HepG2 (cell line): ENCODE measurements around the gene THAP3. TPM values are rescaled to one million over a fixed set of nuclear protein-coding genes. Genes with fewer than 3 reads are reported as not detected.

ENCODE experiments used
- ATAC-seq: fragments of 200-7000 bp; cut with Tn5 transposase; 3 replicates; pipeline ENCODE4 v1.9.1; 2020; ENCODE audit warnings: mild to moderate bottlenecking, moderate library complexity
- BruUV-seq: library from RNA; stranded (reverse); fragments of 400-500 nt; replicated peaks from 2 replicates; lab custom pipeline; 2021; lab: Mats Ljungman, UMichigan
- CTCF ChIA-PET: fragments of 300-600 bp; formaldehyde crosslinking; extraction: SDS; loops from one replicate; lab custom pipeline; 2021; ENCODE audit warnings: low total read pairs, inconsistent platforms, low intra/inter-chr PET ratio; lab: Yijun Ruan, JAX
- POLR2A ChIA-PET: fragments of 350-600 bp; sonication (Branson Sonifier 250); formaldehyde crosslinking; loops from one replicate; lab custom pipeline; 2020; ENCODE audit warnings: antibody characterized with exemption, inconsistent platforms; lab: Yijun Ruan, JAX
- DNase-seq: peaks from one replicate; pipeline ENCODE4 v3.0.0-alpha.2; 2015; ENCODE audit warnings: low spot score
- FAIRE-seq: peaks from 3 replicates; lab custom pipeline; 2011; peaks lifted over from hg19 to GRCh38; lab: Jason Lieb, UNC
- H2AFZ ChIP-seq: one replicate; pipeline ENCODE4 v1.6.1; 2011; ENCODE audit warnings: low read length, inconsistent platforms
- H3K27ac ChIP-seq: fragments of 300-600 bp; 3 replicates; pipeline ENCODE4 v1.8.0; 2011; ENCODE audit warnings: mixed run types, mild to moderate bottlenecking, mixed read lengths, low read length, inconsistent platforms; ENCODE audit not compliant: insufficient read depth; ENCODE audit errors: extremely low read length
- H3K27me3 ChIP-seq, 2 experiments: fragments of 200-600 bp in 1 of 2; 2 replicates in 1 of 2; 3 replicates in 1 of 2; pipeline versions ENCODE4 v1.6.0 to v1.8.0; 2011; ENCODE audit warnings: low read length in 2 of 2, mild to moderate bottlenecking in 2 of 2, moderate library complexity in 2 of 2, inconsistent platforms in 1 of 2; ENCODE audit not compliant: insufficient read depth in 2 of 2, control insufficient read depth in 1 of 2
- H3K36me3 ChIP-seq, 2 experiments: fragments of 200-600 bp in 1 of 2; replicated peaks in 1 of 2; 2 replicates in 1 of 2; 3 replicates in 1 of 2; pipeline versions ENCODE4 v1.5.1 to v1.8.0; 2011; ENCODE audit warnings: low read length in 2 of 2, inconsistent platforms in 1 of 2; ENCODE audit not compliant: insufficient read depth in 2 of 2, control insufficient read depth in 1 of 2
- H3K4me1 ChIP-seq: 2 replicates; pipeline ENCODE4 v1.5.1; 2012; ENCODE audit warnings: low read length, inconsistent platforms; ENCODE audit not compliant: insufficient read depth
- H3K4me2 ChIP-seq: 2 replicates; pipeline ENCODE4 v1.6.0; 2011; ENCODE audit warnings: low read depth, low read length, inconsistent platforms
- H3K4me3 ChIP-seq, 3 experiments: fragments of 200-600 bp in 1 of 3; sonication (generic), shearing (Covaris generic) in 1 of 3; replicated peaks in 1 of 3; 2 replicates each; pipeline ENCODE4 v1.5.1; 2011 to 2016; ENCODE audit warnings: low read length in 3 of 3, inconsistent platforms in 2 of 3, low read depth in 2 of 3, mild to moderate bottlenecking in 2 of 3, control low read depth in 1 of 3, mixed read lengths in 1 of 3; ENCODE audit not compliant: insufficient read depth in 1 of 3
- H3K79me2 ChIP-seq: one replicate; pipeline ENCODE4 v1.6.1; 2011; ENCODE audit warnings: low read length, inconsistent platforms; ENCODE audit not compliant: insufficient read depth
- H3K9ac ChIP-seq: 2 replicates; pipeline ENCODE4 v1.6.0; 2011; ENCODE audit warnings: mild to moderate bottlenecking, low read depth, low read length, inconsistent platforms; ENCODE audit not compliant: insufficient read depth
- H3K9me3 ChIP-seq: 2 replicates; pipeline ENCODE4 v1.5.1; 2012; ENCODE audit warnings: mild to moderate bottlenecking, low read length
- H4K20me1 ChIP-seq: 2 replicates; pipeline ENCODE4 v1.6.0; 2011; ENCODE audit warnings: inconsistent platforms, mild to moderate bottlenecking, low read length, moderate library complexity; ENCODE audit not compliant: insufficient read depth
- CAMTA2 ChIP-seq: sonication (generic); formaldehyde crosslinking; IDR thresholded peaks from 2 replicates; pipeline ENCODE4 v1.4.0; 2020; ENCODE audit warnings: mild to moderate bottlenecking, missing genetic modification reagents, borderline replicate concordance
- HCFC1 ChIP-seq: fragments of 150-350 bp; IDR thresholded peaks from 2 replicates; pipeline ENCODE4 v1.6.1; 2014; ENCODE audit warnings: low read depth, low read length
- HDAC1 ChIP-seq: sonication (generic); formaldehyde crosslinking; IDR thresholded peaks from 2 replicates; pipeline ENCODE4 v1.5.1; 2020; ENCODE audit warnings: mild to moderate bottlenecking, missing genetic modification reagents
- HNRNPL ChIP-seq: fragments of 200-400 bp; formaldehyde crosslinking; IDR thresholded peaks from 2 replicates; pipeline ENCODE4 v1.6.1; 2017; ENCODE audit warnings: mild to moderate bottlenecking, low read depth, low read length
- HNRNPLL ChIP-seq: fragments of 200-400 bp; formaldehyde crosslinking; IDR thresholded peaks from 2 replicates; pipeline ENCODE4 v1.6.1; 2017; ENCODE audit warnings: mild to moderate bottlenecking, low read depth, low read length; ENCODE audit not compliant: poor library complexity, severe bottlenecking
- IRX3 ChIP-seq: sonication (generic); formaldehyde crosslinking; IDR thresholded peaks from 2 replicates; pipeline ENCODE4 v1.8.1; 2023; ENCODE audit warnings: mild to moderate bottlenecking, low read depth, missing genetic modification reagents, borderline replicate concordance
- NFIB ChIP-seq: sonication (generic); formaldehyde crosslinking; IDR thresholded peaks from 2 replicates; pipeline ENCODE4 v1.9.0; 2021; ENCODE audit warnings: missing genetic modification reagents, mild to moderate bottlenecking, borderline replicate concordance
- NFKB2 ChIP-seq: sonication (generic); formaldehyde crosslinking; IDR thresholded peaks from 2 replicates; pipeline ENCODE4 v1.4.0; 2020; ENCODE audit warnings: missing genetic modification reagents, borderline replicate concordance
- NFYC ChIP-seq: IDR thresholded peaks from 2 replicates; pipeline ENCODE4 v1.6.1; 2016; ENCODE audit warnings: missing genetic modification reagents, missing compliant biosample characterization
- PHF8 ChIP-seq: sonication (generic); formaldehyde crosslinking; IDR thresholded peaks from 2 replicates; pipeline ENCODE4 v1.5.0; 2020; ENCODE audit warnings: missing genetic modification reagents
- RFX1 ChIP-seq: fragments of 450-650 bp; IDR thresholded peaks from 2 replicates; pipeline ENCODE4 v1.6.1; 2017
- RFX3 ChIP-seq: IDR thresholded peaks from 2 replicates; pipeline ENCODE4 v1.6.1; 2016; ENCODE audit warnings: missing biosample characterization, missing genetic modification reagents
- SAFB2 ChIP-seq: sonication (generic); formaldehyde crosslinking; IDR thresholded peaks from 2 replicates; pipeline ENCODE4 v1.5.1; 2020; ENCODE audit warnings: missing genetic modification reagents, low read depth, mild to moderate bottlenecking, borderline replicate concordance
- SCMH1 ChIP-seq: sonication (generic); formaldehyde crosslinking; IDR thresholded peaks from 2 replicates; pipeline ENCODE4 v1.9.0; 2021; ENCODE audit warnings: missing genetic modification reagents, mild to moderate bottlenecking, borderline replicate concordance
- SOX13 ChIP-seq, 3 experiments: fragments of 450-650 bp in 1 of 3; sonication (generic) in 1 of 3; formaldehyde crosslinking in 1 of 3; IDR thresholded peaks in 2 of 3; conservative IDR thresholded peaks in 1 of 3; 2 replicates each; pipeline versions ENCODE4 v1.5.0 to v1.6.1; 2016 to 2020; ENCODE audit warnings: antibody characterized with exemption in 1 of 3, mild to moderate bottlenecking in 1 of 3, missing compliant biosample characterization in 1 of 3, missing genetic modification reagents in 1 of 3, moderate library complexity in 1 of 3
- SYNCRIP ChIP-seq: fragments of 200-400 bp; formaldehyde crosslinking; IDR thresholded peaks from 2 replicates; pipeline ENCODE4 v1.6.1; 2018; ENCODE audit warnings: mild to moderate bottlenecking, low read depth, low read length; ENCODE audit not compliant: insufficient read depth
- TAF15 ChIP-seq: fragments of 200-400 bp; formaldehyde crosslinking; IDR thresholded peaks from one replicate; pipeline ENCODE4 v1.6.1; 2018; ENCODE audit warnings: mild to moderate bottlenecking, low read depth, low read length; ENCODE audit not compliant: poor library complexity, severe bottlenecking
- ZC3H13 ChIP-seq: sonication (generic); formaldehyde crosslinking; IDR thresholded peaks from 2 replicates; pipeline ENCODE4 v1.8.1; 2023; ENCODE audit warnings: mild to moderate bottlenecking, missing genetic modification reagents, moderate library complexity
- ZFP90 ChIP-seq: sonication (generic); formaldehyde crosslinking; IDR thresholded peaks from 2 replicates; pipeline ENCODE4 v1.8.0; 2022; ENCODE audit warnings: missing genetic modification reagents, mild to moderate bottlenecking, inconsistent platforms, borderline replicate concordance
- ZMYM4 ChIP-seq: sonication (generic); formaldehyde crosslinking; IDR thresholded peaks from 2 replicates; pipeline ENCODE4 v1.8.1; 2023; ENCODE audit warnings: mild to moderate bottlenecking, missing genetic modification reagents
- WGBS: methylation state at CpG from one replicate; pipeline ENCODE4 v1.1.6; 2017; ENCODE audit warnings: low lambda C conversion rate; 5-methylcytosine and 5-hydroxymethylcytosine counted together
- in situ Hi-C: cut with HindIII; loops from 2 replicates; pipeline ENCODE4 v1.10.0; 2017; ENCODE audit warnings: low pct_unique_long_range_greater_than_20kb; ENCODE audit not compliant: extremely low pct_ligation_motif_present
- intact Hi-C: fragments of 100-400 bp; cut with micrococcal nuclease; formaldehyde crosslinking; loops from one replicate; pipeline ENCODE4 v1.10.0; 2022; ENCODE audit not compliant: unreplicated experiment
- polyA plus RNA-seq, 8 experiments: library from polyadenylated mRNA; depleted of rRNA in 3 of 8; stranded (reverse) in 7 of 8; unstranded in 1 of 8; fragments of >200 nt; fragmentation: Illumina TruSeq in 4 of 8; extraction: Trizol in 4 of 8; gene quantifications; 2 replicates each; pipeline versions ENCODE4 v1.2.1 to v1.2.3, GENCODE V29; 2011 to 2016; ENCODE audit warnings: low read depth in 4 of 8, missing spikeins in 1 of 8, mixed read lengths in 1 of 8; ENCODE audit not compliant: insufficient read depth in 1 of 8
- total RNA-seq, 5 experiments: library from RNA; depleted of rRNA; stranded (reverse); fragments of >200 nt; fragmentation: Illumina TruSeq; extraction: Trizol; gene quantifications; 2 replicates each; pipeline ENCODE4 v1.2.3, GENCODE V29; 2016; ENCODE audit warnings: low read depth in 1 of 5
- TF ChIP-seq, protein P1 (sequence below): sonication (generic); formaldehyde crosslinking; IDR thresholded peaks from 2 replicates; pipeline ENCODE4 v1.4.0; 2020; ENCODE audit warnings: missing genetic modification reagents
- TF ChIP-seq, protein P2 (sequence below): IDR thresholded peaks from 2 replicates; pipeline ENCODE4 v1.6.1; 2012; ENCODE audit warnings: inconsistent platforms

The THAP3 gene
- total and polyA plus RNA-seq, 2 of the 13 experiments (the other 11 are each of a cell fraction or from before 2014, with no cell fraction given): 10.3 to 14.9 TPM

DNA sequence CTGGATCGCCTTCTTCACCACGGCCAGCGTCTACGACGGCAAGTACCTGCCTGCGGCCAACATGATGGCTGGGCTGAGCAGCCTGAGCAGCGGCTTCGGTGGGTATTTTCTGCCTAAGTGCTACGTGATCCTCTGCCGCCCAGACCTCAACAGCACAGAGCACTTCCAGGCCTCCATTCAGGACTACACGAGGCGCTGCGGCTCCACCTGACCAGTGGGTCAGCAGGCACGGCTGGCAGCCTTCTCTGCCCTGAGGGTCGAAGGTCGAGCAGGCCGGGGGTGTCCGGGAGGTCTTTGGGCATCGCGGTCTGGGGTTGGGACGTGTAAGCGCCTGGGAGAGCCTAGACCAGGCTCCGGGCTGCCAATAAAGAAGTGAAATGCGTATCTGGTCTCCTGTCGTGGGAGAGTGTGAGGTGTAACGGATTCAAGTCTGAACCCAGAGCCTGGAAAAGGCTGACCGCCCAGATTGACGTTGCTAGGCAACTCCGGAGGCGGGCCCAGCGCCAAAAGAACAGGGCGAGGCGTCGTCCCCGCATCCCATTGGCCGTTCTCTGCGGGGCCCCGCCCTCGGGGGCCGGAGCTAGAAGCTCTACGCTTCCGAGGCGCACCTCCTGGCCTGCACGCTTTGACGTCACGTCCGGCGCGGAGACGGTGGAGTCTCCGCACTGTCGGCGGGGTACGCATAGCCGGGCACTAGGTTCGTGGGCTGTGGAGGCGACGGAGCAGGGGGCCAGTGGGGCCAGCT is 45.1 kb upstream of the THAP3 start, which contains the start of gene ZBTB48:
Gene ZBTB48, plus strand, starts transcription at position 621 of the 745 bp plus-strand sequence. CDS start 616 bp downstream, outside the sequence.
- H4K20me1 ChIP-seq: peaks cover 4% of the 10 kb centered on the region; the same call in 1 of the 2 replicates
- ATAC-seq (peak; percentile 84), DNase-seq (peak; percentile 94), FAIRE-seq (peak; percentile 79)
- H3K79me2 ChIP-seq: peaks cover 15% of the 10 kb centered on the region
- no peaks in the 10 kb centered on the region for H3K27me3 ChIP-seq
- peak within 1 kb of the TSS; percentile 37 for H2AFZ ChIP-seq
- peaks cover 57% of the 10 kb centered on the region for H3K4me1 ChIP-seq
- H3K4me2 ChIP-seq: peak within 1 kb of the TSS; percentile 99
- BruUV-seq: TSS peak; percentile 89
- H3K27ac ChIP-seq: peak within 1 kb of the TSS; percentile 84
- POLR2A ChIA-PET: interaction anchor here (1.0 to 5.2 kb wide), 11 partner anchors 8 to 55 kb away, joined by 3 to 113 read pairs (median 5); partner anchors contain the start of genes KLHL21, NOL9 and TAS1R1
- H3K9me3 ChIP-seq: no peaks in the 10 kb centered on the region
- intact Hi-C loops (loop anchor here (1.0 to 5.0 kb wide), 3 partner anchors 21 to 48 kb away; partner anchors contain the start of gene NOL9), in situ Hi-C loops (no loop called here)
- 0% methylated on average over 11 of the region's 58 CpGs for WGBS
- CTCF ChIA-PET: no interaction called here
- H3K9ac ChIP-seq: peak within 1 kb of the TSS; percentile 82
- H3K36me3 ChIP-seq: no peaks in the 10 kb centered on the region
- H3K4me3 ChIP-seq: peak within 1 kb of the TSS; percentile 88 to 98 (median 91)
- TF ChIP-seq HNRNPL (peak; percentile 84), HNRNPLL (peak; percentile 96), ZFP90 (CRISPR knock-in tag) (0 out of 2 replicates have a peak, but pooled peaks have one; percentile 16), SYNCRIP (no peak), PHF8 (CRISPR knock-in tag) (peak; percentile 73), RFX1 (peak; percentile 91), ZC3H13 (CRISPR knock-in tag) (0 out of 2 replicates have a peak, but pooled peaks have one; percentile 32), SAFB2 (CRISPR knock-in tag) (no peak), IRX3 (CRISPR knock-in tag) (peak; percentile 42; the same call in 1 of the 2 replicates), HCFC1 (peak; percentile 16; the same call in 1 of the 2 replicates), NFKB2 (CRISPR knock-in tag) (no peak), RFX3 (CRISPR knock-in tag) (peak; percentile 79), SOX13 (IDR thresholded peaks at IDR 0.05) (no peak), SOX13 (CRISPR knock-in tag; conservative IDR thresholded peaks at IDR 0.05 in 1 of 2, IDR thresholded peaks at IDR 0.05 in 1 of 2) (peak in 1 of 2 experiments; percentile 26; a peak in 1 of 4 replicates), TAF15 (no peak), NFIB (CRISPR knock-in tag) (no peak), SCMH1 (CRISPR knock-in tag) (no peak), ZMYM4 (CRISPR knock-in tag) (0 out of 2 replicates have a peak, but pooled peaks have one; percentile 36), CAMTA2 (CRISPR knock-in tag) (no peak), NFYC (CRISPR knock-in tag) (peak; percentile 83), HDAC1 (CRISPR knock-in tag) (peak; percentile 80)
- TF ChIP-seq, protein P1, sequence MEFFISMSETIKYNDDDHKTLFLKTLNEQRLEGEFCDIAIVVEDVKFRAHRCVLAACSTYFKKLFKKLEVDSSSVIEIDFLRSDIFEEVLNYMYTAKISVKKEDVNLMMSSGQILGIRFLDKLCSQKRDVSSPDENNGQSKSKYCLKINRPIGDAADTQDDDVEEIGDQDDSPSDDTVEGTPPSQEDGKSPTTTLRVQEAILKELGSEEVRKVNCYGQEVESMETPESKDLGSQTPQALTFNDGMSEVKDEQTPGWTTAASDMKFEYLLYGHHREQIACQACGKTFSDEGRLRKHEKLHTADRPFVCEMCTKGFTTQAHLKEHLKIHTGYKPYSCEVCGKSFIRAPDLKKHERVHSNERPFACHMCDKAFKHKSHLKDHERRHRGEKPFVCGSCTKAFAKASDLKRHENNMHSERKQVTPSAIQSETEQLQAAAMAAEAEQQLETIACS (CRISPR knock-in tag): no peak
- TF ChIP-seq, protein P2, sequence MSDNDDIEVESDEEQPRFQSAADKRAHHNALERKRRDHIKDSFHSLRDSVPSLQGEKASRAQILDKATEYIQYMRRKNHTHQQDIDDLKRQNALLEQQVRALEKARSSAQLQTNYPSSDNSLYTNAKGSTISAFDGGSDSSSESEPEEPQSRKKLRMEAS: peak; percentile 85
